NCI-H2107 treated with DMSO at 0.1 percent for 48 hours (cell line): ENCODE data around the gene ASF1B.

Experiments used
- DNase-seq: peaks from one replicate; lab custom pipeline; 2025; ENCODE audit not compliant: unreplicated experiment; lab: John Stamatoyannopoulos, UW

The ASF1B gene

DNA sequence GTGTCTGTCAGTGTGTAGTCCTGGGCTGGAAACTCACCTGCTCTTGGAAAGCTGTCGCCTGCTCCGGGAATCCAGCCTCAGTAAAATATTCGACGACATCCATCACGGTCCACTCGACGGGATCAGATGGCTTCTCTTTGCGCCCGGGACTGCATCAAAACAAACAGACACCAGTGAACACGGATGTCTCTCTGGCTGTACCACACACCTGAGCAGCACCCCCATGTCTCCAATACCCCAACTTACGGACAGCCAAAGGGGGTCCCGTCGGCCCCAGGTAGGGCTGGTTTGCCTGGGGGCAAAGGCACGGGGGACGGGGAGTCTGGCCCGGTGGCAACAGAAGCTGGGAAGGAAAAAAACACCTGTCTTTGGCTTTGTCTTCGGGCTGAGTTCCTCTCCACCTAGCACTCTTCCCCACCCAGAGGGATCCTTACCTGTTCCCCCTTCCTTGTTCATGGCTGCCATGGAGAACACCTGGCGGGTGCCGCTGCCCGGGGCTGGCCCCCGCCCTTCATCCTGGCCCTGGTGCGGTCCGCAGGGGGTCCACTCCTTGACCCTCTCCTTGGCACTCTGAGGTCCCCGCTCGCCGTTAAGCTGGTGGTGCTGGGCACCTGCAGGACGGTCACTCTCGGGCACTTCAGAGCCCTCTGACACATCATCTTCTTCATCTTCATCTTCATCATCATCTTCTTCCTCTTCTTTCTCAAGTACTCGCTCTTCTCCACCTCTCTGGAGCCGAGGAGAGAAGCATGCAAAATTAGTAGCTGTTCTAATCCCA lies 47.6 kb downstream of the ASF1B start:
- DNase-seq, result no peak

DNA sequence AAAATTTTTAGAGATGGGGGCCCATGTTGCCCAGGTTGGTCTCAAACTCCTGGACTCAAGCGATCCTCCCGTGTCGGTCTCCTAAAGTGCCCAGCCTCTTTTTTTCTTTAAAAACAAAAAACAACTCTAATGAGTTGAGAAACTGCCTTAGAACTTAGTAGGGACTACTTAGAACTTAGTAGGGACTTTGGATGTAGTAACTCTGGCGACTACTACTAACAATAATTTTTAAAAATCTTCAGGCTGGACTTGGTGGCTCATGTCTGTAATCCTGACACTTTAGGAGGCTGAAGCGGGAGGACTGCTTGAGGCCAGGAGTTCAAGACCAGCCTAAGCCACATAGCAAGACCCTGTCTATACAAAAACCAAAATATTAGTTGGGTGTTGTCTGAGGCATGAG lies 50.3 kb downstream of the ASF1B start:
- DNase-seq, result no peak

DNA sequence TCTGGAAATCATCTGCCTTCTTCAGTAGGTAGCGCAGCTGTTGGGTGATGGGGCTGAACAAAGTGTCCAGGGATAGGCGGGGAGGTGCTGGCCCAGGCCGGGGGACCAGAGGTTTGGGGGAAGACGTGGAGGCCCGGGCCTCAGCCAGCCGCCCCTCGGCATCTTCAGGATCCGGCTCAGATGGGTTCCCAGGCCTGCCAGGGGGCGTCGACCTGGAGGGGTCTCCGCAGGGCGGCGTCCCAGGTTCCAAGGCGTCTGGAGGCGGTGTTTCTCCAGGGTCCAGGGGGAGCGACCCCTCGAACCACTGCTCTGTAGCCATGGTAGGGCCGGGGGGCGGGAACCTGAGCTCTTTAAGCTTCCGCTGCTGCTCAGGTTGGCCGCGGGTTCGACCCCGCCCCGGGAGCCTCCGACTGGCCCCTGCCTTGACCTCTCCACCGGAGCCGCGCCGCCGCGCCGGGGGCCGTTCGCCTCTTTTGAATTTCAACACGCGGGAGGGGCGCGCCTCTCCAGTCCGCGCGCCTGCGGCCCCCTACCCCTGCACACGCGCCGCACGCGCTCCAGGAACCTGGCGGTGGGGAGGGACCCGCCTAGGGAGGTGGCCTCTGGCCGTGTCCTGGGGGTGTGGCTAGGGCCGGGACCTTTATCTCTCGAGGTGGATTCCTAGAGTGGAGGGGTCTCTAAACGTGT lies 50.9 kb downstream of the ASF1B start, which contains the start of gene C19orf67:
Gene C19orf67 (minus strand): TSS at position 475 of the 687 bp plus-strand sequence. CDS start 156 bp downstream, at position 319.
- no peak for DNase-seq

DNA sequence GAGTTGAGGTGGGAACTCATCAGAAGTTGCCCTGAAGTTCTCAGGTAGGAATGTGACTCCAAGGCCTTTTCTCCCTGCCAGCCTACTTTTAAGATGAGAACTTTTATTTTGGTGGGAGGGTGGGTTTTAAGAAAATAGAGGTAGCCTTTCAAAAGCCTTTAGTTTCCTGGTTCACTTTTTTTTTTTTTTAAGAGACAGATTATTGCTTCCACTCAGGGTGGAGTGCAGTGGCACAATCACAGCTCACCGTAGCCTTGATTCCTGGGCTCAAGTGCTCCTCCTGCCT lies 53.8 kb downstream of the ASF1B start:
- DNase-seq, result no peak

DNA sequence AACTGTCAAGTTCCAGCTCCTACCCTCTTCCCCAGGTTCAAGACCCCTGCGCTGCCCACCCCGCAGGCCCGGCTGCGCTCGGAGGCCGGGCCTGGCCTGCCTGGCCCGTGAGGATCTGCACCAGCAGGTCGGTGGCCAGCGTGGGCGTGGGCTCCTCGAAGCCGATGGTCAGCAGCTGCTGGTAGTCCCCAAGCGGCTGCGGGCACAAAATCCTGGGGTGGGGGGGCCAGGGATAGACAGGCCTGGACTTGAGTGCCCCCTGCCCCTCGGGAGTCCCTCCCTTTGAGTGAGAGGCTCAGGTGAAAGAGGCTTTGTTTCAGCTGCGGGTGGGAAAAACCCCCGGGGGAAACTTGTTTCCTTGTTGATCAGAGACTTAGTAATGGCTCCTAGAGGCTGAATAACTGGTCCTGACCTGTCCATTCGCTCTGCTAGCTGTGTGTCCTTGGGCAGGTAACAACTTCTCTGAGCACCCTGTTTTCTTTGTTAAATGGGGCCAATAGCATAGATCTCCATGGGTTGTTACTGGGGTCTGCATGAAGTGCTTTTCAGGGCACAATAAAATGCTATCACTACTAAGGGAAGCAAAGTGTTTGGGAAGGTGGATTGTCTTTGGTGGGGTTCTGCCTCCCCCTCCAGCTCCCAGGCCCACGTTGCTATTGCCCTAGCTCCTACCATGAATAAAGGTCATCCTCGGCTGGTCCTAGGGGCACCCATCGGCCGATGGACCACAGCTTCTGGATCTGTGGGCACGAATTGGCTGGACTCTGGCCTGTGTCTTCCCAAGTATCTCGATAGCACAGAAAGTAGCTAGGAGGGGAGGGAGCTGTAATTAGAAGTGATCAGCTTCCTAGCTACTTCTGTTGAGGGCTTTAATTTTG lies 54.4 kb downstream of the ASF1B start:
- DNase-seq, result no peak

DNA sequence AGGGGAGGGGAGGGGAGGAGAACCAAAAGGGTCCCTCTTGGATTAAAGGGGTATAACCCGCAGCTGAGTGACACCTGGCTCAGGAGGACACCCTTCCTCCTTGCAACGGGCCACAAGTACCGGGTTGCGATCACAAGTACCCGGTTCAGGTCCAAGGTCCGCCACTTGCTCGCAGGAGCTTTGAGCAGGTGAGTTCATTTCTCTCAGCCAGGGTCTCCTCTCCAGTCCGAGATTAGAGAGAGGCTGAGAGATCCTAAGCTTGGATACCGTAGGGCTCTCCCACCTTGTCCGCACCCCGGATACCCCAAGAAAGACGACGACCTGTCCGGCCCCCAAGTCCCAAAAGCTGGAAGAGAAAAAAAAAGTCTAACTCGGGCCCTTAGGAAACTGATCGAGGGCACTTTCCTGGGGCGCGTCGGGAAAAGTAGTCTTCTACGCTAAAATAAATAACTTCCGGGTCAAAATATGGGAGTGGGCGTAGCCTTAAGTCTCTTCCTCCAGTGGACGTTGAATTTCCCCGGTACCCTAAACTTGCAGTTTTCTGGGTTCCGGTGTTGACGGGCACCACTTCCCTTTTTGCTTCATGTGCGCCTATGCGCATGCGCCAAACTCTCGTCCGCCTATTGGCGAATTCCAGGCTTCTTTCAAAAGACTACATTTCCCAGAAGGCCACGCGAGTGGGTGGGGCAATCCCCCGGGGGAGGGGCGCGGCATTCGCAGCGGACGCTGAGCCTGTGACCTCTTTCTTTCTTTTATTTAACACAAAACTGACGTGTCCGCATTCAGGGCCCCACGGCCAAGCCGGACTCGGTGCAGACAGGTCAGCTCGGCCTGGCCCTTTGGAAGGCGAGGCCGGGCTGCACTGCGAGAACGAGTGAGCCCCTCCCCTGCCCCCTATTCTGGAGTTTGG lies 55.2 kb downstream of the ASF1B start:
- DNase-seq, result peak; percentile 96

DNA sequence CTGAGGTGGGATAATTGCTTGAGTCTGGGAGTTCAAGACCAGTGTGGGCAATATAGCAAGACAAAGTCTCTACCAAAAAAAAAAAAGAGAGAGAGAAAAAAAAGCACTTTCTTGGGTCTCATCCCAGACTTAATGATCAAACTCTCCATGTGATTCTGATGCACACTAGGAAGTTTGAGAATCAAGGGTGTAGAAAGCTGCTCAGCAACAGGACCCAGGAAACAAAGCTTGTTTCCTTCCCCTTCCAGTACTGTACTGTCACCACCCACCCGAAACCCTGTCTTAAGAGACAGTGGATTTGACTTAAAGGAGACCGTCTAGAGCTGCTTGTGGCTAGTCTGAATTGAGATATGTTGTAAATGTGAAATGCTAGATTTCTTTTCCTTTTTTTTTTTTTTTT lies 58.0 kb downstream of the ASF1B start:
- DNase-seq, result no peak

DNA sequence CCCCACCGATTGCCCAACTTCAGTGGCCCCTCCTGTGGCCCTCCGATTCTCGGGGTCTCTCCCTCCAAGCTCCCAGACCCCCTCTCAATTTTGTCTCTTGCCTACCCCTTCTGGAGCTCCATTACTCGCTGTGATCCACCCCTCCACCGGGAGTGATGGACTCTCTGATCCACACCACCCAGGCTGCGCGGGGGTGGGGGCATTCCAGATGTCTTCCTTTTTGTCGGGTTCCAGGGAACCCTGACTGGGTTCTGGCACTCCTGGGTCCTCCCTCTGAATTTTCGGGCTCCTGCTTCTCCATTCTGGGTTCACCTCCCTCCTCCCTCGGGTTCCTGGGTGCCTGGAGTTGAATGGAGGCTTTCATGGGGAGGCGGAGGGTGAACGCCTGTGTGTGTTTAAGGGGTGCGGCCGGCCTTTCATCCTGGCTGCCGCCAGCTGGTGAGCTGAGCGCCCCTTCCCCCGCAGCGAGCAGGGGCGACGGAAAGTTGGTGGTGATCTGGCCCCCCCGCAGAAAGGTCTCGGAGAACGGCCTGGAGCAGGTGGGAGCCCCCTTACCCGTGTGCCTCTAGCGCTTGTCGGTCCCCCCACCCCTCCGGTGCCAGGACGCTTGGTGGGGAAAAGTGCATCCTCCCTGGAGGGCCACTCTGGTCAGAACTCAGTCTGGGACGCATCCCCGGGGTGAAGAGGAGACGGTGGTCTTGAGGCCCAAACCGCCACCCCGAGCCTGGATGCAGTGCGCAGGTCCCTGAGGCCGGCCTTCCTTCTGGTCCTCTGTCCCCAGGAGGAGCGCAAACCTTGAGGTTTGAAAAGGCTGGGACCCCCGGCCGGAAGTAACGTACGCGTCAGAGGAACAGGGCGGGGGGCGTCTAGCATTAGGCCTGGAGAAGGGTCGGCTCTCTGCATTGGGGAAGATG lies 62.2 kb downstream of the ASF1B start:
- DNase-seq, result no peak

DNA sequence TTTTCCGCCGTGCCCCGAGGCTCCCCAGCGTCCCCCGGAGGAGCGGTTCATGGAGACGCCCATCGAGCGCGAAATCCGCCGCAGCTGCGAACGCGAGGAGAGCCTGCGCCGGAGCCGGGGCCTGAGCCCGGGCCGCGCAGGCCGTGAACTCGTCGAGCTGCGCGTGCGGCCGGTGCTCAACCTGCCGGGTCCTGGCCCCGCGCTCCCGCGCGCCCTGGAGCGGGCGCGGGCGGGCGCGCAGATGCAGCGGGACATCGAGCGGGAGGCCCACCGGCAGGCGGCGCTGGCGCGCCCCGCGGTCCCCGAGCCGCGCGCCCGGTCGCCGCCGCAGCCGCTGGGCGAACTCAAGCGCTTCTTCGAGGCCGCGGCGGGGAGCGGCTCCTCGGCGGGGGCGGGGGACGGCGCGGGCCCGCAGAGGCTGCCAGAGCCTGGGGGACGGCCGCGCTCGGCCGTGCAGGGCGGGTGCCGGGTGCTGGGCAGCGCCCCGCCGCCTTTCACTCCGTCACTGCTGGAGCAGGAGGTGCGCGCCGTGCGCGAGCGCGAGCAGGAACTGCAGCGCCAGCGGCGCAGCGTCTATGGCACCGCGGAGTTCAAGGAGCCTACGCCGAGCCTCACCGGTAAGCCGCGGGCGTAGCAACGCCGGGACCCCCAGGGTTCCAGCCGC lies 63.0 kb downstream of the ASF1B start:
- no peak for DNase-seq

DNA sequence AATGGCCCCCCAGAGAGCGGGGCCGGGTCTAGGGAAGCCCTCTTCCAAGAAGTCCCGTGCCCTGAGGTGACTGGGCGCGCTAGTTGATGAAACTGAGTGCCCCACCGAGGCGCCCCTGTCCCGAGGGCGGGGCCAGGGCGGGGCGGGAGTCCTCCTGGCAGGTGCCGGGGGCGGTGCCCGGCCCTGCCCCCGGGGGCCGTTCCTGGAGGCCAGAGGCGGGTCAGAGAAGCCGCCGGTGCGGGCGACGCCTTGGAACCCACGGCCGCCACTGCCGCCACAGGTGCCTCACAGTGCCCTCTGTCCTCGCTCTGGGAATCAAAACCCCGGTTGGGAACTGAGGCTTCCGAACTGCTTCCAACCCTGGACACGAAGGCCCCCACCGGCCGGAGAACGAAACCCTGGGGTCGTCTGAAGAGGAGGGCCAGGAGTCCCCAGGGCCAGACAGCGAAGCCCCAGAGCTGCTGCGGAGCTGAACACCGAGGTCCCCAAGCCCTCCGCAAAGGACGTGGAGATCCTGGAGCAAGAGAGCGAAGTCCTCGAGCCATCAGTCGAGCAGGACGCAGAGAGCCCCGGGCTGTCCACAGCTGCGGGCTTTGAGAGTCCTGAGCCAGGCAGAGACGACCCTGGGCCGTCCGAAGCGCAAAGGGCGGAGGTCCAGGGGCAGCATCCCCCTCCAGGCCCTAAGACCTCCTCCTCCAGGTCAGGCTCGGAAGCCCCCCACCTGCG lies 63.7 kb downstream of the ASF1B start, which contains the start of gene MISP3:
Gene MISP3 (plus strand): TSS at position 252 of the 726 bp plus-strand sequence. CDS start 524 bp downstream, outside the sequence.
- DNase-seq, result no peak

DNA sequence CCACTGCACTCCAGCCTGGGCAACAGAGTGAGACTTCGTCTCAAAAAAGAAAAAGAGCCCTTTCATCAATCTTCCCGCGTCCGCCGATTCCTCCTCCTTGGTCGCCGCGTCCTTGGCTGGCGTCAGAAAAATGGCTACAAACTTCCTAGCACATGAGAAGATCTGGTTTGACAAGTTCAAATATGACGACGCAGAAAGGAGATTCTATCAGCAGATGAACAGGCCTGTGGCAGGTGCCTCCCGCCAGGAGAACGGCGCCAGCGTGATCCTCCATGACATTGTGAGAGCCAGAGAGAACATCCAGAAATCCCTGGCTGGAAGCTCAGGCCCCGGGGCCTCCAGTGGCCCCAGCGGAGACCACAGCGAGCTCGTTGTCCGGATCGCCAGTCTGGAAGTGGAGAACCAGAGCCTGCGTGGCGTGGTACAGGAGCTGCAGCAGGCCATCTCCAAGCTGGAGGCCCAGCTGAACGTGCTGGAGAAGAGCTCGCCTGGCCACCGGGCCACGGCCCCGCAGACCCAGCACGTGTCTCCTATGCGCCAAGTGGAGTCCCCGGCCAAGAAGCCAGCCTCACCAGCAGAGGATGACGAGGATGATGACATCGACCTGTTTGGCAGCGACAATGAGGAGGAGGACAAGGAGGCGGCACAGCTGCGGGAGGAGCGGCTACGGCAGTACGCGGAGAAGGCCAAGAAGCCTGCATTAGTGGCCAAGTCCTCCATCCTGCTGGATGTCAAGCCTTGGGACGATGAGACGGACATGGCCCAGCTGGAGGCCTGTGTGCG lies 65.9 kb downstream of the ASF1B start:
- no peak for DNase-seq
